DOHH2 (cell line): ENCODE data around the gene TRPM3.

ENCODE experiments used
- H3F3A ChIP-seq: fragments of 200-600 bp; sonication (generic), shearing (Covaris generic); 2 replicates; pipeline ENCODE4 v1.6.0; 2016; ENCODE audit warnings: antibody characterized with exemption, mild to moderate bottlenecking; ENCODE audit not compliant: control insufficient read depth, insufficient read depth
- H3K27ac ChIP-seq: fragments of 200-600 bp; sonication (generic); 2 replicates; pipeline ENCODE4 v1.5.1; 2014; ENCODE audit warnings: low read depth, mild to moderate bottlenecking, low read length, moderate library complexity
- H3K27me3 ChIP-seq: fragments of 200-600 bp; sonication (generic); 2 replicates; pipeline ENCODE4 v1.6.1; 2014; ENCODE audit warnings: mild to moderate bottlenecking, low read length, mixed read lengths; ENCODE audit not compliant: control insufficient read depth
- H3K36me3 ChIP-seq: fragments of 200-600 bp; sonication (generic); 2 replicates; pipeline ENCODE4 v1.6.1; 2014; ENCODE audit warnings: mild to moderate bottlenecking, low read length, moderate library complexity, mixed read lengths; ENCODE audit not compliant: control insufficient read depth
- H3K4me1 ChIP-seq: fragments of 200-600 bp; sonication (generic); 2 replicates; pipeline ENCODE4 v1.6.1; 2014; ENCODE audit warnings: mild to moderate bottlenecking, low read length, mixed read lengths; ENCODE audit not compliant: control insufficient read depth
- H3K4me2 ChIP-seq: fragments of 200-600 bp; sonication (generic); 2 replicates; pipeline ENCODE4 v1.6.0; 2014; ENCODE audit warnings: mild to moderate bottlenecking, low read length, moderate library complexity
- H3K4me3 ChIP-seq: fragments of 200-600 bp; sonication (generic); 2 replicates; pipeline ENCODE4 v1.5.1; 2014; ENCODE audit warnings: mild to moderate bottlenecking, low read length, mixed read lengths
- H3K79me2 ChIP-seq: fragments of 200-600 bp; sonication (generic); 2 replicates; pipeline ENCODE4 v1.6.1; 2014; ENCODE audit warnings: mild to moderate bottlenecking, low read length, mixed read lengths; ENCODE audit not compliant: control insufficient read depth
- H3K9me2 ChIP-seq: fragments of 200-600 bp; sonication (generic); replicated peaks from 2 replicates; pipeline ENCODE4 v1.6.1; 2014; ENCODE audit warnings: mild to moderate bottlenecking, low read length, mixed read lengths; ENCODE audit not compliant: control insufficient read depth
- H3K9me3 ChIP-seq: fragments of 200-600 bp; sonication (generic); 2 replicates; pipeline ENCODE4 v1.6.1; 2014; ENCODE audit warnings: antibody characterized with exemption, low read length, mixed read lengths; ENCODE audit not compliant: control insufficient read depth, insufficient read depth
- H4K20me1 ChIP-seq: fragments of 200-600 bp; sonication (generic); 2 replicates; pipeline ENCODE4 v1.6.0; 2014; ENCODE audit warnings: low read depth, mild to moderate bottlenecking, antibody characterized with exemption, low read length, moderate library complexity; ENCODE audit not compliant: control insufficient read depth, insufficient read depth
- EZH2phosphoT487 ChIP-seq: fragments of 200-600 bp; sonication (generic); IDR thresholded peaks from 2 replicates; pipeline ENCODE4 v1.6.1; 2017; ENCODE audit warnings: borderline replicate concordance, mild to moderate bottlenecking, antibody characterized with exemption, low read length, moderate library complexity, mixed read lengths
- TF ChIP-seq, protein P1 (sequence below): fragments of 200-600 bp; sonication (generic); IDR thresholded peaks from one replicate; pipeline ENCODE4 v1.5.1; 2014; ENCODE audit warnings: antibody characterized with exemption, mild to moderate bottlenecking, low read depth, low read length; ENCODE audit not compliant: poor library complexity, severe bottlenecking

Gene TRPM3

GRCh38 chr9:70701163-70701562 lies 420.3 kb downstream of the TRPM3 start:
- Histone ChIP-seq H3F3A (no peaks in the 10 kb centered on the region), H3K79me2 (no peaks in the 10 kb centered on the region), H4K20me1 (no peaks in the 10 kb centered on the region), H3K27ac (no peak overlapping the region), H3K4me1 (no peaks in the 10 kb centered on the region), H3K27me3 (no peaks in the 10 kb centered on the region), H3K4me2 (no peak overlapping the region), H3K36me3 (no peaks in the 10 kb centered on the region), H3K9me2 (no peaks in the 10 kb centered on the region), H3K4me3 (no peak overlapping the region), H3K9me3 (no peaks in the 10 kb centered on the region)
- TF ChIP-seq, protein P1, sequence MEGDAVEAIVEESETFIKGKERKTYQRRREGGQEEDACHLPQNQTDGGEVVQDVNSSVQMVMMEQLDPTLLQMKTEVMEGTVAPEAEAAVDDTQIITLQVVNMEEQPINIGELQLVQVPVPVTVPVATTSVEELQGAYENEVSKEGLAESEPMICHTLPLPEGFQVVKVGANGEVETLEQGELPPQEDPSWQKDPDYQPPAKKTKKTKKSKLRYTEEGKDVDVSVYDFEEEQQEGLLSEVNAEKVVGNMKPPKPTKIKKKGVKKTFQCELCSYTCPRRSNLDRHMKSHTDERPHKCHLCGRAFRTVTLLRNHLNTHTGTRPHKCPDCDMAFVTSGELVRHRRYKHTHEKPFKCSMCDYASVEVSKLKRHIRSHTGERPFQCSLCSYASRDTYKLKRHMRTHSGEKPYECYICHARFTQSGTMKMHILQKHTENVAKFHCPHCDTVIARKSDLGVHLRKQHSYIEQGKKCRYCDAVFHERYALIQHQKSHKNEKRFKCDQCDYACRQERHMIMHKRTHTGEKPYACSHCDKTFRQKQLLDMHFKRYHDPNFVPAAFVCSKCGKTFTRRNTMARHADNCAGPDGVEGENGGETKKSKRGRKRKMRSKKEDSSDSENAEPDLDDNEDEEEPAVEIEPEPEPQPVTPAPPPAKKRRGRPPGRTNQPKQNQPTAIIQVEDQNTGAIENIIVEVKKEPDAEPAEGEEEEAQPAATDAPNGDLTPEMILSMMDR: no peak
- no peak for TF ChIP-seq EZH2phosphoT487

- Histone ChIP-seq H3K4me1 (no peaks in the 10 kb centered on the region), H3K79me2 (no peaks in the 10 kb centered on the region)
- TF ChIP-seq, protein P1: no peak
- no peak for TF ChIP-seq EZH2phosphoT487
Measured at GRCh38 chr9:70696694-70697335, 424.6 kb downstream of the TRPM3 start.

GRCh38 chr9:70694758-70695157 lies 426.7 kb downstream of the TRPM3 start:
- Histone ChIP-seq H3F3A (no peaks in the 10 kb centered on the region), H3K36me3 (no peaks in the 10 kb centered on the region), H3K4me2 (no peak overlapping the region), H3K9me3 (no peaks in the 10 kb centered on the region), H3K4me1 (no peaks in the 10 kb centered on the region), H4K20me1 (no peaks in the 10 kb centered on the region), H3K79me2 (no peaks in the 10 kb centered on the region), H3K9me2 (no peaks in the 10 kb centered on the region), H3K4me3 (no peak overlapping the region), H3K27me3 (no peaks in the 10 kb centered on the region), H3K27ac (no peak overlapping the region)
- TF ChIP-seq EZH2phosphoT487: no peak
- TF ChIP-seq, protein P1: no peak

More at GRCh38 chr9:70696694-70697335, 424.6 kb downstream of the TRPM3 start:
- no peaks in the 10 kb centered on the region for H4K20me1 ChIP-seq
- no peaks in the 10 kb centered on the region for H3K9me2 ChIP-seq
- H3F3A ChIP-seq: no peaks in the 10 kb centered on the region
- no peak overlapping the region for H3K27ac ChIP-seq
- no peak overlapping the region for H3K4me2 ChIP-seq
- no peak overlapping the region for H3K4me3 ChIP-seq
- no peaks in the 10 kb centered on the region for H3K9me3 ChIP-seq
- no peaks in the 10 kb centered on the region for H3K36me3 ChIP-seq
- H3K27me3 ChIP-seq: no peaks in the 10 kb centered on the region
